ENCODE measurements around the gene TMEM158.

TMEM158 gene

GRCh38 chr3:45232521-45232920 lies 6.4 kb upstream of the TMEM158 start:
- no peak for DNase-seq (ENCODE audit: low read depth in 2 of 2)

GRCh38 chr3:45227946-45228345 lies 1.9 kb upstream of the TMEM158 start:
- DNase-seq (ENCODE audit: low read depth in 2 of 2): no peak

GRCh38 chr3:45227071-45227820 lies 1.2 kb upstream of the TMEM158 start:
- DNase-seq (ENCODE audit: low read depth in 2 of 2): no peak

- peak; percentile 28 to 41 for DNase-seq (ENCODE audit: low read depth in 2 of 2)
These were observed 452 bp downstream of the TMEM158 start for GRCh38 chr3:45225465-45226205.

- no peak for DNase-seq (ENCODE audit: low read depth in 2 of 2)
These were observed 1.1 kb downstream of the TMEM158 start for GRCh38 chr3:45224824-45225464.

GRCh38 chr3:45223889-45224727 lies 2.0 kb downstream of the TMEM158 start:
- no peak for DNase-seq (ENCODE audit: low read depth in 2 of 2)

GRCh38 chr3:45219694-45220093 lies 6.4 kb downstream of the TMEM158 start:
- no peak for DNase-seq (ENCODE audit: low read depth in 2 of 2)

GRCh38 chr3:45218578-45219390 lies 7.3 kb downstream of the TMEM158 start:
- DNase-seq (ENCODE audit: low read depth in 2 of 2): no peak

- no peak for DNase-seq (ENCODE audit: low read depth in 2 of 2)
These were observed 10.0 kb downstream of the TMEM158 start for GRCh38 chr3:45216021-45216609.

GRCh38 chr3:45215466-45215865 lies 10.6 kb downstream of the TMEM158 start:
- DNase-seq (ENCODE audit: low read depth in 2 of 2): no peak

GRCh38 chr3:45214061-45214680 lies 11.9 kb downstream of the TMEM158 start:
- no peak for DNase-seq (ENCODE audit: low read depth in 2 of 2)

- no peak for DNase-seq (ENCODE audit: low read depth in 2 of 2)
These were observed 14.0 kb downstream of the TMEM158 start for GRCh38 chr3:45212095-45212468.

GRCh38 chr3:45211466-45212094 lies 14.5 kb downstream of the TMEM158 start:
- no peak for DNase-seq (ENCODE audit: low read depth in 2 of 2)

- peak; percentile 68 to 78 for DNase-seq (ENCODE audit: low read depth in 2 of 2)
These were observed 15.6 kb downstream of the TMEM158 start for GRCh38 chr3:45210308-45211041.

- DNase-seq (ENCODE audit: low read depth in 2 of 2): no peak
These were observed 16.6 kb downstream of the TMEM158 start for GRCh38 chr3:45209526-45209925.

GRCh38 chr3:45208586-45208985 lies 17.5 kb downstream of the TMEM158 start:
- no peak for DNase-seq (ENCODE audit: low read depth in 2 of 2)

- no peak for DNase-seq (ENCODE audit: low read depth in 2 of 2)
These were observed 18.6 kb downstream of the TMEM158 start for GRCh38 chr3:45207446-45207845.

GRCh38 chr3:45205126-45205525 lies 21.0 kb downstream of the TMEM158 start:
- DNase-seq (ENCODE audit: low read depth in 2 of 2): no peak

GRCh38 chr3:45204136-45204535 lies 22.0 kb downstream of the TMEM158 start:
- no peak for DNase-seq (ENCODE audit: low read depth in 2 of 2)
